ENCODE data around the gene PTCH1.

Gene PTCH1

DNA sequence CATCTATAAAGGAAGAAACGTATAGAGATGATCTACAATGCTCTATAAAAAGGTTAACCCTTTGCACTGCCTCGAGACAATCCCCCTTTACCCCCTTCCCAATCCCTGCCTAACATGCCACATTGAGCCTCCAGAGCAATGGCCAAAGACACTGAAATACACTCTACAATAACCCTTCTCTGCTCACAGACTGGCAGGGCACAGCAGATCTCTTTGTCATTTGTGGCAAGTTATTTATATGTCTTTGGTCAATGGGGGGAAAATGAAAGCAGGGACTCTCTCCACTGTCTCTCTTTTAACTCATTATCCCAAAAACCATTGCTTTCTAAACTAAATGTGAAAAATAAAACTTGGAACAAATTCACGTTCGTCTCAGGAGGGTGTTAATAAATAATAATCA is 51.7 kb downstream of the PTCH1 start:
- no peak for DNase-seq (ENCODE audit: low read depth, low spot score)

DNA sequence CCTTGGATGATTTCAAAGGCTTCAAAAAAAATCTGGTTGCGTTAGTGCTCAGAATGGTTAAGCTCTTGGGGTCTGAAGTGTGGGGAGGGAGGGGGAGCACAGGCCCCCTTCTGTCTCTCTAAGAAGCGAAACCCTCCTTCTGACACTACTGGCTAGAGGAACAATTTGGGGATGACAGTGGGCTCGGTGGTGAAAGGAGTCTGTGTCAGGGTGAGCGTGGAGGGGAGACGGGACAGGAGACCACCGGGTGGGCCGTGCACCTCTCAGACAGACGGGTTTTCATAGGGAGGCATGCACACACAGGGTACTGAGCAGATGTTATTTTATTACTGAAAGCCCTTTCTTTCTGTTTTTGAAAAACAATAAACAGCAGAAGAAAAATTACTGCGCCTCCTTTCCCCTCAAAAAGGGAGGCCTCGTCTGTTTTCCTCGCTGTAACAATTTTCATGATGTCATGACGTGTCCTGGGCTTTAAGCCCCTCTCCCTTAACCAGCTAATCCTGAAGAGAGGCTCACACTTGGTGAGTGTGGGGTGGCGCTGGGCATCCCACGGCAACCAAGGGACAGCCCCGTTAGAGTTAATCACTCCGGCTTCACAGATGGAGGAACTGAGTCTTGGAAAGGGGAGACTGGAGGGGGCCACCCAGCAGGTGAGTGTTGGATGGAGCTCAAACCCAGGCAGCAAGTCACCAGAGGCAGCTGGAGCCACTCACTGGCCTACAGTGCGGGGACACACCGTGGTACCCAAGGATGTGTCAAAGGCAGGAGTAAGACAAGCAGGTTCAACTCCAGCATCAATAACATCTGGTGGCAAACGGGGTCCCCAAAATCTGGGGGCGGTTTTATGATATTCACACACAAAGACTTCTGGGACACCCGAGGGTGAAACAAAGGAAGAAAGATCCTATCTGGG is 53.4 kb downstream of the PTCH1 start:
- DNase-seq (ENCODE audit: low read depth, low spot score), result no peak

DNA sequence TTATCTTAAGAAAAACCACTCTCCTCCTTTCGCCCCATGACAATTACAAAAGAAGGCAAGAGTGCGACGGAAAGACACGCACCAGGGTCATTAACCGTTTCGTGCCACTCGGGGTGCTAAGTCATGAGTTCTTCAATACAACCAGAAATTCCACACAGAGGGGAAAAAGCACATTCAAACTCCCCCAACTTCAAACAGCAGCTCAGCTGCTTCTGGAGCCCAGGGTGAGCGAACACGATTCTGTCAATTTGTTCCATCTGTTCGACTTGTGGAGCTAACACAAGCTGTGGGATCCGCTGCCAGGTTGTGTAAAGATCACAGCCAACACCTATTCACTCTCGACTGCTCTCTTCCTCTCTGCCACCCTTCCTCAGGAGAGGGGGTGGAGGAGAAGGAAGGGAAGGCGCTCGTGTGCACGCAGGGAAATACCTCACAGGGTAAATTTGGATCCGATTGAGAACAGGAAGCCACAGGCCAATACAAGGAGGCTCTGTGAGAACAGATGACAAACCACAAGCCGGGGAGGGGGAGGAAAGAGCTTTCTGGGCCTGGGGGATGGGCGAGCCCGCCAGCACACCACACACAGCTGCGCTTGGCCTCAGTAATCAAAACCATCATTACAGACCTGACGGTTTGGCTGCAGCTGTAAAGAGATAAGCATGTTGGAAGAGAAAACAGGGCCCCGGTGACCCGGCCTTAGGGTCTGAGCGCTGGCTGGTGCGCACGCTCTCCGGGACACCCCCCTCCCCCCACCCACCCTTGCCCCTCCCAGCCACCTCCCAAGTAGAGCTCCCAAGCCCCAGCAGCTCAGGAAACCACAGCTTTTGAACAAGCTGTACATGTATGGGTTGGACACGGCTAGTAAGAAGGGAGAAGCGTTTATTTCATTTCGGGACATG is 54.3 kb downstream of the PTCH1 start:
- peak; percentile 91 for DNase-seq (ENCODE audit: low read depth, low spot score)

GRCh38 chr9:95461448-95462248 is 55.1 kb downstream of the PTCH1 start:
- no peak for DNase-seq (ENCODE audit: low read depth, low spot score)

GRCh38 chr9:95460518-95461164 is 56.1 kb downstream of the PTCH1 start:
- no peak for DNase-seq (ENCODE audit: low read depth, low spot score)

GRCh38 chr9:95459851-95460517 is 56.8 kb downstream of the PTCH1 start:
- no peak for DNase-seq (ENCODE audit: low read depth, low spot score)

DNA sequence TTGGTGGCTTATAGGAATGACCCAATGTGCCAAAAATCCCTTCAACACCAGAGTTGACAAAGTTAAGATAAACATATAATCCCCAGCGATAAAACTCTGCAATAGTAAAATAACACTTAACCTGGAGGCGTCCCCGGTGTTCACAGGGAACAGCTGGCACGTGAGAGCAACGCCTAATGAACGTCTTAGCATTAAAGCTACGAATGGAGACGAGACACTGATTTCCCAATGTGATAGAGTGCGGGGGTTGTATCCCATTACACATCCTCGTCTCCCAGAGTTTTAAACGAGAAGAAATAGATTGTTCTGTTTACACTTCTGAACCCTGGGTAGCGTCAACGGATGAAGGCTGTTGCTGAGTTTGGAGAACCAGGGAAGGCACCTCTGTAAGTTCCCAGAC is 57.6 kb downstream of the PTCH1 start:
- DNase-seq (ENCODE audit: low read depth, low spot score), result no peak

- no peak for DNase-seq (ENCODE audit: low read depth, low spot score)
These were observed 58.1 kb downstream of the PTCH1 start for GRCh38 chr9:95458666-95459065.

GRCh38 chr9:95457769-95458168 is 59.0 kb downstream of the PTCH1 start:
- no peak for DNase-seq (ENCODE audit: low read depth, low spot score)

GRCh38 chr9:95455714-95456113 is 61.1 kb downstream of the PTCH1 start:
- no peak for DNase-seq (ENCODE audit: low read depth, low spot score)

GRCh38 chr9:95452176-95452575 is 64.6 kb downstream of the PTCH1 start:
- DNase-seq (ENCODE audit: low read depth, low spot score), result no peak

DNA sequence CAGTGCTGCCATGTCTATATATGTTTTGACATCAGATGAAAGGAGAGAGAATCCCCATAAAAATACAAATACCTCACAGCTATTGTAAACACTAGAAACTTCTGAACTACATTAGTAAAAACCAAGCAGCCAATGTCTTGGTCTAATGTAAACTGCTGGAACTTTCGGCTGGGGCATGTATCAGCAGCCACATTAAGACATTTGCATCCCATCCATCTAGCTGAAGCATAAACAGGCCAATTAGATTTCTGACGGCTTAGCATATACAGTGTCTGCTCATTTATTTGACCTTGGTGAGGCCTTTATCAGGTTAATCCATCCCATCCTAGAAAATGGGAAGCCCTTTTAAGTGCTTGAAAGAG is 65.7 kb downstream of the PTCH1 start:
- no peak for DNase-seq (ENCODE audit: low read depth, low spot score)

GRCh38 chr9:95450171-95451064 is 66.4 kb downstream of the PTCH1 start:
- peak; percentile 75 for DNase-seq (ENCODE audit: low read depth, low spot score)

GRCh38 chr9:95449016-95449415 is 67.8 kb downstream of the PTCH1 start:
- no peak for DNase-seq (ENCODE audit: low read depth, low spot score)

DNA sequence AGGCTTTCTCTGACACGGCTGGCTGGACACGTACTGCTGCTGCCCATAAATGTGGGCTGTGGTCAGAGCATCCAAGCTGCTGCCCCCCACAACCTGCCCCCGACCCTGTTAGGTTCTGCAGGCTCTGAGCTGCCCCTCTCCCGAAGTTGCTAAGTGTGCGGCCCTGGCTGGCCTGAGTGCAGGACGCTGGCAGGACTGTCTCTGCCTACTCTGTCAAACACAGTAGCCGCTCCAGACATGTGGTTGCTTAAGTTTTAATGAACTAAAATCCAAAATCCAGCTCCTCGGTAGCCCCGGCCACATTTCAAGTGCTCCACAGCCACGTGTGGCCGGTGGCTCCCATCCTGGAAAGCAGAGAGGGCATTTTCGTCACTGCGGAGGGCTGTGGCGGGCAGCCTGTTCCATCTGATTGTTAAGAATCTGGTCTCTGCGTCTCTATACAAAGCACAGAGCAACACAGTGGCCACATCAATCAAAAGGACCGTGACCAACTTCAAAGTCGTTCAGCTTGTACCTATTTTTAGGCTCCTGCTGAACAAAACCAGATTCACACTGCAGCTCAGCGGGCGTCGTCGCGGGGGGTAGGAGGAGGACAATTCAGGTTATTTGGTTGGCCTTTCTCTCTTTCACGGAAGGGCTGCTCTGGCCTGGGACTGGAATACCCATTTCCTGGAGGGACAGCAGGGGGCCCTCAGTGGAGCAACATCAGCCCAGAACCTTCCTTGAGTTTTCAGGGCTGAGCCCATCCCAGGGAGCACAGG is 68.9 kb downstream of the PTCH1 start:
- DNase-seq (ENCODE audit: low read depth, low spot score), result peak; percentile 95

GRCh38 chr9:95446984-95447383 is 69.8 kb downstream of the PTCH1 start:
- no peak for DNase-seq (ENCODE audit: low read depth, low spot score)

DNA sequence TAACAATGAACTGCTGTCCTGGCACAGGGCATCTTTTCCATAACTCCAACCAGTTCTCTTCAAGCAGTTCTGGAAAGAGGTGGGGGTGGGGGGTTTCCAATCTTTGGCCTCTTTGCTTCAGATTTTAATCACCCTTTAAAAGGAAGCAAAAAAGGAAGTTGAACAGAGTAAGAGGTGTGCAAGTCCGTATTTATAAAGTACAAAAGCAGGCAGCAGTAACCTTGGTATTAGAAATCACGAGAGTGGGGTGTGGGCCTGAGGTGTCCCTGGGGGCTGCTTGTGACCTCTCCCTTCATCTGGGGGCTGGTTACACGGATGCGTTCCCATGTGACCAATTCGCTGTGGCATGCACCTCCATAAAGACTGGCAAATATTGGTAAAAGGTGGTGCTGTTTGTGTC is 70.5 kb downstream of the PTCH1 start:
- no peak for DNase-seq (ENCODE audit: low read depth, low spot score)

- DNase-seq (ENCODE audit: low read depth, low spot score), result no peak
These were observed 72.6 kb downstream of the PTCH1 start for GRCh38 chr9:95444160-95444559.

DNA sequence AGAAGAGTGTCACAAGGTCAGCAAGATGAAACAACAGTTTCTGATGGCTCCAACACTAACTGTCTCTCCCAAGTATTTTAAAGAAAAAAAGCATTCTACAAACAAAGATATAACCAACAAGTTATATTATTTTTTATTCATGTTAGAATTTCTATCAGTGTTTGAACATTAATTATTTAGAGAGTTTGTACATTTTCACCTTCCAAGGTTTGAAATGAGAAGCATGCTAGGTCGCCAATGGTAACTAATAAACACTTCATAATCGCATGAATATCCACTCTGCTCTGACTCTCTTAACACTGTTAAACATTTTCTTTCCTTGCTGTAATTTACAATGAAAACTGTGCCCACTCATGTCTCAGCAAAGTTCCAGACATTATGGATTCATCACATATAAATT is 73.5 kb downstream of the PTCH1 start:
- no peak for DNase-seq (ENCODE audit: low read depth, low spot score)

Measured in ELF-1 (cell line).